Pons (tissue), 1 donor: ENCODE results near the gene PDE9A.
"Not testable (repeated sequence)": the region's sequence is repeated elsewhere in the genome, so short reads cannot be mapped to it uniquely, and the experiment has no call there.

ENCODE experiments used
- DNase-seq: peaks from one replicate; pipeline ENCODE4 v3.0.0-alpha.2; 2016; ENCODE audit warnings: low spot score

PDE9A gene

DNA sequence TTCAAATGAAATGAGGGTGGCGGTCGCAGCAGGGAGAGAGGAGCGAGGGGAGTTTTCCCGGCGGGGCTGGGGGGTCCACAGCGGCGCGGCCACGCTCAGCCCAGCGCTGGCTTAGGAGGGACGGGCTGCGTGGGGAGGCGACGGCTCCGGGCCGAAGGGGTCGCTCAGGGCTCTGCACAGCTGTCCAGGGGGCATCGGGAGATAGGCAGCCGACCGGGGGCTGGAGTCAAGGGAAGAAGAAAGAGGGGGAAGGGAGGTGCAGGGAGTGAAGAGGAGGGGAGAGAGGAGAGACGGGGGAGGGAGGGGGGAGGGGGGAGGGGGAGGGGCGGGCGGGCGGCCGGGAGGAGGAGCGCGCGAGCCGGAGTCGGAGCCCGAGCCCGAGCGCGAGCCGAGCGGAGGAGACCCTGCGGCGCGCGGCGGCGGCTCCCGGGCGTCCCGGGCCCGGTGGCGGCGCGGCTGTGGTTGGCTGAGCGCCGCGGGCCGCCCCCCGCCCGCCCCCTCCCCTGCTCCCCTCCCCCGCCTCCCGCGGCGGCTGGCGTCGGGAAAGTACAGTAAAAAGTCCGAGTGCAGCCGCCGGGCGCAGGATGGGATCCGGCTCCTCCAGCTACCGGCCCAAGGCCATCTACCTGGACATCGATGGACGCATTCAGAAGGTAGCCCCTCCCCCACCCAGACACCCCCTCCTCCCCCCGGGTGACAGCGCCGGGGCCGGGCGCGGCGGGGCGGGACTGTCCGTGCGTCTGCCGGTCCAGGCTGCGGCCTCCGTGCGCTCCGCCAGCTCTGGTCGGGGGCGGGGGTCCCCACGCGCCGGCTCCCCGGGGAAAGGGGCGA lies at the start of gene PDE9A:
TSS of gene PDE9A (plus strand) at position 391 of the 831 bp plus-strand sequence. CDS start at position 585, 194 bp downstream.
- peak; percentile 44 for DNase-seq

DNA sequence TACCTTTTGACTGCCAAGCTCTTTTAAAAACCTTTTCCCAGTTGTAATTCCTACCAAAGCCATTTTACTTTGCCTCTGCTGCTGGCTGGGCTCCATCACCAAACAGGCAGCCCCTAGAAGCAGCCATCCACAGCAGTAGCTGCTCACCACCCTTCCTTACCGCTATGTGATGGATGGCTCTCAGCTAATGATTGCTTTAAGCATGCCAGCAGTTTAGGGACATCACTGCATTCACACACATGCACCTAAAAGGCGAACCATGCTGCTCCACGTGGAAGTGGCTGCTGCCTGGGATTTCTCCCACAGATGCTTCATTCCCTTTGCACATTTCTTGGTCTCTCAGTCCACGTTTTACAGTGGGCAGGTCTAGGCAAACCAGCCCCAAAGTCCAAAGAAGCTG lies 46.3 kb upstream of the PDE9A start:
- DNase-seq, result no peak

DNA sequence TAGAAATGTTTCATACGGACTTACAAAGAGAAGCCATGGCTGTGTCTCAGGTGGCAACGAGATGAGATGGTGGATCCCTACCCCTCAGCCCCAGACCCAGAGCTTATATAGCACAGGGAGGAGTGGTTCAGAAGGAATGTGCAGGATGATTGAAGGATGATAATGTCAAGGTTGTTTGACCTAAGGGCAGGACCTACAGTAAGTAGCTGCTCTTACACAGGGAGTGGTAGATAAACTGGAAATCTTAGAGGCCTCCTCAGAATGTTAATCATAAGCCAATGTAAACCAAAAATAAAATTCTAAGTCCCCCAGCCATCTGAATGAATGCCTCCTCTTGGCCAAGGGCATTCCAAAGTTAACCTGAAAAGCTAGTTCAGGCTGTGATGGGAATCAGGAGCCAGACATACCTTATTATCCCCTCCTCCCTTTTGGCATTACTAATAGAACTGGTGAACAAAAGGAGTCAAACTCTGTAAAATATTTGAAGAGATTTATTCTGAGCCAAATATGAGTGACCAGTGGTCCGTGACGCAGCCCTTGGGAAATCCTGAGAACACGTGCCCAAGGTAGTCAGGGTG lies 45.8 kb upstream of the PDE9A start:
- DNase-seq, result no peak

DNA sequence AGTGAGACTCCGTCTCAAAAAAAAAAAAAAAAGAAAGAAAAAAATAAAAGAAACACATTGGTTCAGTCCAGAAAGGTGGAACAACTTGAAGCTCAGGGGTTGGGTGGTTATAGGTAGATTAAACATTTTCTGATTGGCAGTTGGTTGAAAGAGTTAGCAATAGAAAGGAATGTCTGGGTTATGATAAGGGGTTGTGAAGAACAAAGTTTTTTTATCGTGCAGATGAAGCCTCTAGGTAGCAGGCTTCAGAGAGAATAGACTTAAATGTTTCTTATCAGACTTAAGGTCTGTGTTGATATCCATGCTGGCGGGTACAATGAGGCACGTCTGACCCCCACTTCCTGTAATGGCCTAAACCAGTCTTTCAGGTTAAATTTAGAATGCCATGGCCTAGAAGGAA lies 45.0 kb upstream of the PDE9A start:
- DNase-seq, result no peak

DNA sequence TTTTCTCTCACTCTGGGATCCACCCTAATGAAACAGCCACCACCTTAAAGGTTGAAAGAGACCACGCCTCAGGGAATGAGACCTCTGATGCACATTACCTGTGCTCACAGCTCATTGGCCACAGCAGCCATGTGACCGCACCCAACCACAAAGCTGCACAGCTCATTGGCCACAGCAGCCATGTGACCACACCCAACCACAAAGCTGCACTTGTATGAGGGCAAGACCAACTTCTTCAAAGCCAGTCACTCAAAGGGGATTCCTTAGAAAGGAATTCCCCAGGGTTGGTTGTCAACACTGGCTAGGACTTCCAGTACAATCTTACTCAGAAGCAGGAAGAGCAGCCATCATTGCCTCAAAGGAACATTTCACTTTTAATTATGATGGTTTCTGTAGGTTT lies 43.6 kb upstream of the PDE9A start:
- DNase-seq, result no peak

DNA sequence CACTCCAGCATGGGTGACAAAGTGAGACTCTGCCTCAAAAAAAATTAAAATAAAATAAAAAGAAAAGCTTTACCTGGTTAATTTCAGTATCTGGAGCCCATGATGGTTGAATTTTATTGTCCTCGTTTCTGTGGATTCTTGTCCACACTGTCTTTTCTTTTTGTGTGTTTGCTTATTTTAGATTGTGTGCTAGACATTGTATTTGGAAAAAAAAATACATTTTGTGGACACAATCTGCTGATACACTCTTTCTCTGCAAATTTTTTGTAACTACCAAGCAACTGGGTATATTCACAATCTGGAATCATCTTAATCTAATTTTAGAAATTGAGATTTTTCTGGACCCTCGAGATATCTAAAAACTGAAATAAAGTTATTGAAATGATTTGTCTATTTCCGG lies 41.6 kb upstream of the PDE9A start:
- no peak for DNase-seq

DNA sequence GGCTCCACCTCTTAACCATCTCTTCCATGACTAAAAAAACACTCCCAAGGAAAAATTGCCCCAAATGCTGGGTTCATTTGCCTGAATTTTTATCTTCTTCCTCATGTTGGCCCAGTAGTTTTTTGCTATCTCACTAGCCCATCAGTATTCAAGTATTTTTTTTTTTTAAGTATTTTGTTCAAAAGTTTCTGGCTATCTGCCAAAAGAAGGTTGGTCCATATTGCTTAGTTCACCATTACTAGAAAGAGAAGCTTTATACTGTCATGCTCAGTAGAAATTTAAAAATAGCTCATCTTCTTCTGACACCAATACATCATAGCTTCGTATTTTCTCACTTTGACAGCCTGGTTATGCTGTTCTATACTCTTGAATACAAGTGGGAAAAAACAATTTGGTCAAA lies 41.0 kb upstream of the PDE9A start:
- DNase-seq, result no peak

DNA sequence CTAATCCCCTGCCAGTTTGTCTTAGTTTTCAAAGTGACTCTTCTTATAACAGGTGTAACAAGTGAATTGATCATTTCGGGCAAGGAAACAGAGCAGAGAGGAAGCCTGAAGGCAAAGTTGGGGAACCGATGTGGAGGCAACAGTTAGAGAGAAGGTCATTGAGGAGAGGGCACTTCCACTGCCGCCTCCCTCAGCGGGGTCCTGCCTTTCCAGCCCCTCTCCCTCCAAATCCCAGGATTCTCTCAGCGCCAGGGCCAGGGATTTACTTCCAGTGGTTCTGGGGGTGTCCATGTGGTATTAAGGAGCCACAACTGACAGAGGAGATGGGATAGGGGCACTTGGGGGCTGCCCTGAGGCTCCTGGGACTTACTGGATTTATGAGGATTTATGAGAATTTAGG lies 39.7 kb upstream of the PDE9A start:
- DNase-seq, result no peak

DNA sequence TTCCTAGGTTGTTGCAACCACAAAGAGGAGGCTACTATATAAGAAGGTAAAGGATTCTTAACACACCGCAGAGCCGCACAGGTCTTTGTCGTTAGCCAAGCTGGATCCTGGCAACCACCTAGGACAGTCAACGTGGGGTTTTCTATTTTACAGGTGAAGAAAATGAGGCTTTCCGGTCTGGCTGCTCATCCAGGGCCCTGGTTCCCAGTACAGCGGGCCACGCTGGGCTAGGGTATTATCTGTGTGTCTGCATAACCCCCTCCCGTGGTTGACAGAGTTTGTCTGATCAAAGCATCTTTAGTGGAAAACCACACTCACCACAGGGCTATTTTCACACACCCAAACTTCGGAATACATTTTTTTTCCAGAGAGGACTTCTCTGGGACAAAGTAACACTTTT lies 39.0 kb upstream of the PDE9A start:
- DNase-seq, result no peak

DNA sequence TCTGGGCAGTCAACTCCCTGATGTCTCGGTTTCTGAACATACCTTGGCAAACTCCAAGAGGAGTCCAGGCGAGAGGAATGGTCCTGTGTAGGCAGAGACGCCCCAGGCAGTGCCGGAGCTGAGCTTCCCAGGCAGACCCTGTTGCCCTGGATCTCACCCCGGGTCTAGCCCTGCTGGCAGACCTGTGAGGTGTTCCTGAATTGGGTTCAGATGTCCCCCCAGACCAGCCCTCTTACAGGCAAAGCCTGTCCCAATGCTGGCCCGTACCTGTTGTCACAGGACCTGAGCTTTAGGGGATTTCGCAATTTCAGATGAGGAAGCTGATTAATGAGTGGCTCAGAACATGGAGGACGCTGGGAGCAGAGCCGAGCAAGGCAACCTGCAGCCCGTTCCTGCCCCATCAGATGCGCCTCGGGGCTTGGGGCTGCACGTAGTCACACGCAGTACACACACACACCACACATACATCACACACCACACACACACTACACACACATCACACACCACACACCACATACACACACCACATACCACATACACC lies 38.5 kb upstream of the PDE9A start:
- DNase-seq, result no peak

DNA sequence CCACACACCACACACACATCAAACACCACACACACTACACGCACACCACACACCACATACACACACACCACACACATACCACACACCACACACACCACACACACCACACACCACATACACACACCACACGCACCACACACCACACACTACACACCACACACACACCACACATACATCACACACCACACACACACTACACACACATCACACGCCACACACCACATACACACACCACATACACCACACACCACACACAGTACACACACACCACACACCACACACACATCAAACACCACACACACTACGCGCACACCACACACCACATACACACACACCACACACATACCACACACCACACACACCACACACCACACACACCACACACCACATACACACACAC lies 38.0 kb upstream of the PDE9A start:
- not testable (repeated sequence) for DNase-seq

DNA sequence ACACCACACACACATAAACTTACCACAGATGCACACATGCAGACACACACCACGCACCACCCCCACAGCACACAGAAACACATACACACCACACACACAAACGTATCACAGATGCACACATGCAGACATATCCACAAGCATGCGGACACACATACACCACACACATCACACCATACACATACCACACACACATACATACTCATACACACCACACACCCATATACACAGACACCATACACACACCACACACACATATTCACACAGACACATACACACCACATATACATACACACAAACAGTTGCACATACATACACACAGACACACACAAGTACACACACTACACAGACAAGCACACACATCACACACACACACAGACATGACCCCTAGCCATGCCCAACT lies 37.5 kb upstream of the PDE9A start:
- no peak for DNase-seq

DNA sequence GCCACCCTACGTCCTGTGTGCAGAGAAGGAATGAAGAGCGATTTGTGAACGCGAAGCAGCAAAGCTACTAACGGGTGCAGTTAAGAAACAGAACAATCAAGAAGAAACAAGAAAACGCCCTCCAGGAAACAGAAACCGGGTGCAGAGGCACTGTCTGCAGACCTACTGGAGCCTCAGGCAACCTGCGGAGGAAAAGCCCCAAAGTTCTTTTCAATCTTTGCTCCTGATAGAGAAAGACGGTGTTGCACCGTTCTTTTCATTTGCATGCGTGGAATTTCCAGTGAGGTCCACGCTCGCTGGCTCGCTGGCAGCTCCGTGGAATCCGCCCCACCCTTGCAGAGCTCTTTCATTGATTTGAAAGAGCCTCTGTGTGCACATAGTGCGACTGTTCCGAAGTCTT lies 37.0 kb upstream of the PDE9A start:
- DNase-seq, result peak; percentile 11

DNA sequence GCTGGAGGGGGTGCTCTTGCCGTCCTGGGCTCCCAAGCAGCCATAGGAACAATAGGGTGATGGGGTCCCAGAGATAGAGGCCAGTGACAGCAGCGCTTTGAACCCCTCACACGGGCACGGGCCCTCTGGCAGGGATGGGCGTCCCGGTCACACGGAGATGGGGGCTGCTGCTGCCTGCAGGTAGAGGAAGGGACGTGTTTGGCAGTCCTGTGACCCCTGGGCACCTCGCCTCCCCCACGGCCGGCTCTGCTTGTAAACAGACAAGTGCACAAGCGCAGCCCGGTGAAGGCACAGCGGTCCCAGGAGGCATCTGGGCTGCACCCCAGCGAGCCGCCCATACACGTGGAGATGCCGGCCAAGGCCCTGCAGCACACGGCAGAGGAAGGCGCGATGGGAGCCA lies 36.5 kb upstream of the PDE9A start:
- no peak for DNase-seq

DNA sequence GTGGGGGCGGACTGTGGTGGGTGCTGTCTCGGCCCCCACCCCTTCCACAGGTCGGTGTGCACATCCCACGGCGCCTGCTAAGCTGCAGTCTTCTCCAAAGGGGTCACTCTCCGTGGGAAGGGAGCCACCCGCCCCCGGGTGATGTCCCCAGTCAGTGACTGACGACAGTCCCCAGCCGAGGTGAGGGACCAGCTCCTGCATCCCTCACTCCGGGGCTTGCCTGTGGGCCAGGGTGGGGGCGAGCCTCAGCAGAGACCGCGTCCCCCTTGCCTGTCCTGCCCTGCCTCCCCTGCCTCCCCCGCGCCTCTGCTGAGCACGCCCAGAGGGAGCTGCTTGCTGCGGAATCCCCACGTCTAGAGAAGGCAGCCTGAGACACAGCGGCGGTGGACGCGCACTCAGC lies 35.9 kb upstream of the PDE9A start:
- DNase-seq, result no peak

DNA sequence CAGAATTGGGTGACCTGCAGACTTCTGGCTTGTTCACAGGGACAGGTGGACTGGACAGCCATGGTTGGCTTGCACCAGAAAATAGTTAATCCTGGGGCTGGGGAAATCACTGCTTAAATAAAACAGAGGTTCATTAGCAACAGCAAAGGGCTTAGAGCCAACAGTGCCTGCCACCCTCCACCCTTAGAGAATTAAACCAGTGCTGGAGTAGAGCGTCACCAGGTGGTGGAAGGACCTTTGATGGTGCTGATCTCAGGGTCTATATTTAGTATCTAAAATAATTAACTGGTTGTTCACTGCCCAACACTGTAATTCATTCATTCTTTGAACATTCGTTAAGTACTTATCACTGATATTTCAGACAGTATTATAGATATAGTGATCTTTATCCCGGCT lies 34.7 kb upstream of the PDE9A start:
- no peak for DNase-seq

DNA sequence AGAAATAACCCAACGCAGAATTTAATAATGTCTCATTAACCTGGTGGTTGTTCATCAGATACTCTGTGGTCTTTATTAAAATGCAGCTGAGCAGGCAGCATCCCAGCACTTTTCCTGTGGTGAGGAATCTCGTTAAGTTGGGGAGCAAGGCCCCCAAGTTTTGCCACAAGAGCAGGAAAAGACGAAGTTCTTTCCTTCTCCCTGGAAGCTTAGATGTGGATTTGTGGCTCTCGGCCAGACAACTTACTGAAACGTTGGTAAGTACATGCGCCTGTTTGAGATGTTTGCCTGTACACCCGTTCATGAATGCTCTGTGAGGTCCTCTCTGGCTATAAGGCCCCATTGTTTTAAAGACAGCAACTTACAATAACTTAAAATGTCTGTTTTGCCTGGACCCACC lies 34.3 kb upstream of the PDE9A start:
- no peak for DNase-seq

DNA sequence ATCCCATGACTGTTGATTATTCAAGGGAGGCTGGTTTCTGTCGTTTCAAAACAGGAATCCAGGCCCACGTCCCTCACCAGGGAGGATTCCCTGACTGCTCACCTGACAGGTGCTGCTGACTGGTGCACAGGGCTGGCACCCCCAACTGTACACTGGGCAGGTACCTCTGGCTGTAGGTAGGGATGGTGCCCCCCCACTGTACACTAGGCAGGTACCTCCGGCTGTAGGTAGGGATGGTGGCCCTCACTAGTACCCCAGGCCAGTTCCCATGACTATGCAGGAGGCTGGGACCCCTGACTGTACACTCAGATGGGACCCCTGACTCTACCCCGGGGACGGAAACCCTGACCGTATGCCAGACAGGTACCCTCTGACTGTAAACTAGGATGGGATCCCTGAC lies 33.6 kb upstream of the PDE9A start:
- DNase-seq, result no peak

DNA sequence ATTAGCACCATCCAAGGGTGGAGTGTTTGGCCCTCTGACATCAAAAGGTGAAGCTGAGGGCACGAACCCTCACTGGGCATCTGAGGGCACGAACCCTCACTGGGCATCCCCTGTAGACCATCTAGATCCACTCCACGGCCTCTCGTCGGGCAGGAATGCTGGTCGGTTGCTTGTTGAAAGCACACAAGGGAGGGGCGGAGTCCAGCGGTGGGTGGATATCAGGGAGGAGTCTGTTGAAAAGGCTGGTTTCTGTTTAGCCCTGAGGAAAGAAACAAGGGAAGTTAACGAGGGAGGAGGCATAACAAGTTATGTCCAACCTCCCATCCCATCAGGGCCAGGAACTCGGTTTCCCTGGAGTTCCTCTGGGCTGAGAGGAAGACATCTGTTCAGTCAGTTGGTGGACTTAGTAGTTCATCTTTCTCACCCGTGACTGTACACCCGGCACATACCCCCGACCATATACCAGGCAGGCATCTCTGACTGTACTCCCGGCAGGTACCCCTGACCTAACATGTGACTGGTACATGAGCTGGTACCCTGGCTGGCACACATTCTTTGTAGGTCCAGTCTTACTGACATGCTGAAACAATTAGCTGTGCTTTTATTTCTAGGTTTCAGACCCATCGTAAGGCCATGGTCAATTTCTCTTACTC lies 32.1 kb upstream of the PDE9A start:
- DNase-seq, result no peak

DNA sequence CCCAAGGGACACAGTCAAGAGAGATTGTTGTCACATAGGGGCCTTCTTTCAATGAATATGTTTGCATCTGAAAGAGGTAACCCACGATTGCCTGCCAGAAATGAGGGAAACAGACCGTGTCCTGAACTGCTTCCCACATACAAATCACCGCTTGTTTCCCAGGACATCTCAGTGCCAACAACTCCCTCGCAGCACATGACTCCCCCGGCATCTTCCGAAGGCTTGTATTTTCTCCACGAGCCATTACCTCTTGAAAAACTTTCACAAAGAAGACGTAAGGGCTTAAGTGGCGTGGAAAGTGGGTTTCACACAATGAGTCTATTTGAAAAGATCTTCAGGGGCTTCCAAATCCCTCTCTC lies 31.6 kb upstream of the PDE9A start:
- peak; percentile 58 for DNase-seq

DNA sequence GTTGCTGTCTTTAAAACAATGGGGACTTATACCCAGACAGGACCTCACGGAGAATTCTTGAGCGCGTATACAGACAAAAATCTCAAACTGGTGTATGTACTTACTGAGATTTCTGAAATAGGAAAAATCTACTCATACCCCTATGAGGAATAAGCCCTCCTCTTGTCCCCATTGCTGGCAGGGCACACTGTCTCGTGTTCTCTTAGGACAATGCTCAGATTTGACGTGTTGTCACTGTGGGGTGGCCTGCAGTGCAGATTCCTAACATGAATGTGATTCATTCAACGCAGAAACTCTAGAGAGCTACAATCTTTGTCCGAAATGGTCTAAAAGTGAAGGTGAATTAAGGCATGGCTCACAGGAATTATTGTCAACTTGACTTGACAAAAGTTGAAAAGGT lies 31.1 kb upstream of the PDE9A start:
- DNase-seq, result peak; percentile 45

DNA sequence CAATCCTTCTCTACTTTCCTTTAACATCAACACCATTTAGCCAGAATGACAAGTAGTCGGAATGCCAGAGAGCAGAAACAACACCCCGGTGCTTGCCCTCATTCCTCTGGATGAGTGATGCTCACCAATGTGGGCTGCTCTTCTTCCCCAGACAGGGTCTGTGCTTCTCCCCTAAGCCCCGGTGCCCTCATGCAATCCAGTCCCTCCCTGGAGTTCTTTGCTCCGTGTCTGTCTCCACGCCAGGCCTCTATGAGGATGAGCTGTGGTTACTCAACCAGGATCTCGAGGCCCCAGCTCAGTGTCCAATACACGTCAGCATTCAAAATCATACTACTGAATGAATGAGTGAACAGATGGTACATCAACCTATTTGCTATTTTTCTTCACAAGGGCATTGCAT lies 29.7 kb upstream of the PDE9A start:
- DNase-seq, result no peak

DNA sequence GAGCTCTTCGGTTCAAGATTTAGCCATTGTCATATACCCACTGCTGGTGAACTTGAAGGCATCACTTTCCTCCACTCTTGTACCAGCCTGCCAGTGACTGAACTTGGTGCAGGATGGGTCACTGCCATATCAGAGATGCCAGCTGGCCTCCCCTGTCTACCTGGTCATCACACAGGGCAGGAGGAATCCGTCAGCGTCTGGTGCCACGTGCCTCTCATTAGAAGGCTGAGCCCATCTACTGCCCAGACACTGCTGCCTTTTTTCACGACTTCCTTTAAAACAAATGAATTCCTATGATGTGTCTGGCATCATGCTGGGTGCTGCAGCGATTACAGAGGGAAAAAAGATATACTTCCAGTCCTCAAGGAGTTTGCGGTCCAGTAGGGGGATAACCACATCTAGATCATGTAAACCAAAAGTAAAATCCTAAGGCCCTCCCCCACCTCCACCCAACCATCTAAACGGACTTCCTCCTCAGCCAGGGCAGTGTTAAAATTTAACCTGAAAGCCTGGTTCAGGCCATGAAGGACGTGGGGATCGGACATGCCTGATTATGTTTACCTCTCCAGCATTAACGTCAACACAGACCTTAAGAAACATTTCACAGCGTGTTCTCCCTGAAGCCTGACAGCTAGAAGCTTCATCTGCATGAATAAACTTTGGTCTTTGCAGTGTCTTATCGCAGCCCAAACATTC lies 29.2 kb upstream of the PDE9A start:
- DNase-seq, result no peak
